Measurements from ENCODE around the gene DNM3. TPM values are rescaled to one million over a fixed set of nuclear protein-coding genes. Genes with fewer than 3 reads are reported as not detected.

DNM3 gene
- total RNA-seq, 2 experiments from 2014 or later: 1.6 to 1.8 TPM

GRCh38 chr1:171953835-171954234 lies 112.5 kb downstream of the DNM3 start:
- H3K4me3 Mint-ChIP-seq: no peak overlapping the region

GRCh38 chr1:171954361-171954760 lies 113.1 kb downstream of the DNM3 start:
- DNase-seq: no peak
- Mint-ChIP-seq H3K27ac (no peak overlapping the region), H3K9me3 (no peaks in the 10 kb centered on the region), H3K4me1 (ENCODE audit: low read depth) (no peaks in the 10 kb centered on the region), H3K27me3 (peaks cover 6% of the 10 kb centered on the region), H3K36me3 (ENCODE audit: low read depth) (no peaks in the 10 kb centered on the region), H3K4me3 (no peak overlapping the region)
- intact Hi-C loops (cut with DNase I, micrococcal nuclease): no loop called here
- ChIA-PET CTCF (no interaction called here), POLR2A (no interaction called here)
- no peaks in the 10 kb centered on the region for H3K4me1 ChIP-seq (ENCODE audit: insufficient read depth, low read length)
- H3K9me3 ChIP-seq (ENCODE audit: control insufficient read depth in 1 of 2, insufficient read depth in 1 of 2, low read length in 2 of 2): no peaks in the 10 kb centered on the region
- H3K36me3 ChIP-seq (ENCODE audit: insufficient read depth, low read length): no peaks in the 10 kb centered on the region
- H3K27me3 ChIP-seq (ENCODE audit: control insufficient read depth in 1 of 2, insufficient read depth in 2 of 2, low read length in 2 of 2): no peaks in the 10 kb centered on the region
- TF ChIP-seq CTCF (IDR thresholded peaks at IDR 0.05): no peak
- H3K4me3 ChIP-seq (ENCODE audit: low read length): no peak overlapping the region
- no peak for ATAC-seq (ENCODE audit: poor library complexity)
- no peak overlapping the region for H3K27ac ChIP-seq (ENCODE audit: low read depth in 1 of 2, low read length in 2 of 2)

More at GRCh38 chr1:171953835-171954234, 112.5 kb downstream of the DNM3 start:
- no peaks in the 10 kb centered on the region for H3K9me3 Mint-ChIP-seq
- H3K36me3 ChIP-seq (ENCODE audit: insufficient read depth, low read length): no peaks in the 10 kb centered on the region
- H3K27me3 Mint-ChIP-seq: peaks cover 6% of the 10 kb centered on the region
- ChIA-PET POLR2A (no interaction called here), CTCF (no interaction called here)
- ATAC-seq (ENCODE audit: poor library complexity) (no peak), DNase-seq (no peak)
- no peak overlapping the region for H3K27ac ChIP-seq (ENCODE audit: low read depth in 1 of 2, low read length in 2 of 2)
- no peaks in the 10 kb centered on the region for H3K27me3 ChIP-seq (ENCODE audit: control insufficient read depth in 1 of 2, insufficient read depth in 2 of 2, low read length in 2 of 2)
- H3K4me1 ChIP-seq (ENCODE audit: insufficient read depth, low read length): no peaks in the 10 kb centered on the region
- no peaks in the 10 kb centered on the region for H3K36me3 Mint-ChIP-seq (ENCODE audit: low read depth)
- intact Hi-C loops (cut with DNase I, micrococcal nuclease): no loop called here
- H3K4me1 Mint-ChIP-seq (ENCODE audit: low read depth): no peaks in the 10 kb centered on the region
- H3K4me3 ChIP-seq (ENCODE audit: low read length): no peak overlapping the region
- TF ChIP-seq CTCF (IDR thresholded peaks at IDR 0.05): no peak
- H3K27ac Mint-ChIP-seq: no peak overlapping the region
- H3K9me3 ChIP-seq (ENCODE audit: control insufficient read depth in 1 of 2, insufficient read depth in 1 of 2, low read length in 2 of 2): no peaks in the 10 kb centered on the region

GRCh38 chr1:171961861-171962260 lies 120.6 kb downstream of the DNM3 start:
- H3K36me3 ChIP-seq (ENCODE audit: insufficient read depth, low read length): no peaks in the 10 kb centered on the region
- ChIA-PET POLR2A (no interaction called here), CTCF (no interaction called here)
- H3K27me3 Mint-ChIP-seq: no peaks in the 10 kb centered on the region
- H3K4me3 ChIP-seq (ENCODE audit: low read length): no peak overlapping the region
- ATAC-seq (ENCODE audit: poor library complexity): no peak
- H3K9me3 ChIP-seq (ENCODE audit: control insufficient read depth in 1 of 2, insufficient read depth in 1 of 2, low read length in 2 of 2): no peaks in the 10 kb centered on the region
- H3K27me3 ChIP-seq (ENCODE audit: control insufficient read depth in 1 of 2, insufficient read depth in 2 of 2, low read length in 2 of 2): no peaks in the 10 kb centered on the region
- no peaks in the 10 kb centered on the region for H3K36me3 Mint-ChIP-seq (ENCODE audit: low read depth)
- no peak for DNase-seq
- no peak overlapping the region for H3K27ac Mint-ChIP-seq
- no peak overlapping the region for H3K4me3 Mint-ChIP-seq
- no peaks in the 10 kb centered on the region for H3K4me1 ChIP-seq (ENCODE audit: insufficient read depth, low read length)
- intact Hi-C loops (cut with DNase I, micrococcal nuclease): no loop called here
- H3K4me1 Mint-ChIP-seq (ENCODE audit: low read depth): no peaks in the 10 kb centered on the region
- H3K27ac ChIP-seq (ENCODE audit: low read depth in 1 of 2, low read length in 2 of 2): no peak overlapping the region
- no peak for TF ChIP-seq CTCF (IDR thresholded peaks at IDR 0.05)
- H3K9me3 Mint-ChIP-seq: no peaks in the 10 kb centered on the region

Measured in CD4-positive, alpha-beta T cell (primary cell).